DOHH2 (cell line): ENCODE measurements around the gene CAMSAP1.

ENCODE experiments used
- H3F3A ChIP-seq: fragments of 200-600 bp; sonication (generic), shearing (Covaris generic); 2 replicates; pipeline ENCODE4 v1.6.0; 2016; ENCODE audit warnings: antibody characterized with exemption, mild to moderate bottlenecking; ENCODE audit not compliant: control insufficient read depth, insufficient read depth
- H3K27ac ChIP-seq: fragments of 200-600 bp; sonication (generic); 2 replicates; pipeline ENCODE4 v1.5.1; 2014; ENCODE audit warnings: low read depth, mild to moderate bottlenecking, low read length, moderate library complexity
- H3K27me3 ChIP-seq: fragments of 200-600 bp; sonication (generic); 2 replicates; pipeline ENCODE4 v1.6.1; 2014; ENCODE audit warnings: mild to moderate bottlenecking, low read length, mixed read lengths; ENCODE audit not compliant: control insufficient read depth
- H3K36me3 ChIP-seq: fragments of 200-600 bp; sonication (generic); 2 replicates; pipeline ENCODE4 v1.6.1; 2014; ENCODE audit warnings: mild to moderate bottlenecking, low read length, moderate library complexity, mixed read lengths; ENCODE audit not compliant: control insufficient read depth
- H3K4me1 ChIP-seq: fragments of 200-600 bp; sonication (generic); 2 replicates; pipeline ENCODE4 v1.6.1; 2014; ENCODE audit warnings: mild to moderate bottlenecking, low read length, mixed read lengths; ENCODE audit not compliant: control insufficient read depth
- H3K4me2 ChIP-seq: fragments of 200-600 bp; sonication (generic); 2 replicates; pipeline ENCODE4 v1.6.0; 2014; ENCODE audit warnings: mild to moderate bottlenecking, low read length, moderate library complexity
- H3K4me3 ChIP-seq: fragments of 200-600 bp; sonication (generic); 2 replicates; pipeline ENCODE4 v1.5.1; 2014; ENCODE audit warnings: mild to moderate bottlenecking, low read length, mixed read lengths
- H3K79me2 ChIP-seq: fragments of 200-600 bp; sonication (generic); 2 replicates; pipeline ENCODE4 v1.6.1; 2014; ENCODE audit warnings: mild to moderate bottlenecking, low read length, mixed read lengths; ENCODE audit not compliant: control insufficient read depth
- H3K9me2 ChIP-seq: fragments of 200-600 bp; sonication (generic); replicated peaks from 2 replicates; pipeline ENCODE4 v1.6.1; 2014; ENCODE audit warnings: mild to moderate bottlenecking, low read length, mixed read lengths; ENCODE audit not compliant: control insufficient read depth
- H3K9me3 ChIP-seq: fragments of 200-600 bp; sonication (generic); 2 replicates; pipeline ENCODE4 v1.6.1; 2014; ENCODE audit warnings: antibody characterized with exemption, low read length, mixed read lengths; ENCODE audit not compliant: control insufficient read depth, insufficient read depth
- H4K20me1 ChIP-seq: fragments of 200-600 bp; sonication (generic); 2 replicates; pipeline ENCODE4 v1.6.0; 2014; ENCODE audit warnings: low read depth, mild to moderate bottlenecking, antibody characterized with exemption, low read length, moderate library complexity; ENCODE audit not compliant: control insufficient read depth, insufficient read depth
- EZH2phosphoT487 ChIP-seq: fragments of 200-600 bp; sonication (generic); IDR thresholded peaks from 2 replicates; pipeline ENCODE4 v1.6.1; 2017; ENCODE audit warnings: borderline replicate concordance, mild to moderate bottlenecking, antibody characterized with exemption, low read length, moderate library complexity, mixed read lengths
- TF ChIP-seq, protein P1 (sequence below): fragments of 200-600 bp; sonication (generic); IDR thresholded peaks from one replicate; pipeline ENCODE4 v1.5.1; 2014; ENCODE audit warnings: antibody characterized with exemption, mild to moderate bottlenecking, low read depth, low read length; ENCODE audit not compliant: poor library complexity, severe bottlenecking

CAMSAP1 gene

DNA sequence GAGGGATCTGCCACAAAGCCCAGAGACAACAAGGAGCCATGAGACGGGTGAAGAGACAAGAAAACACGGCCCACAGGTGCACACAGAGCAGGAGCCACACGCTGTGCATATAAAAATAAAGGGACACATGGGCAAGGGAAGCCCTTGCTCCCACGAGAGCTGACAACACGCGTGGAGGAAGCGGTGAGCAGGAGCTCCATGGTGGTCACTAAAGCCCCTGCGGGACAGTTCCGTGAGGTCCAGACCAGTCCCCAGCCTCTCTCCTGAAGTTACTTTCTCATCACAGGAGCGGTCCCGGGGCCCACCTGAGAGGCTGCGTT, 90.7 kb downstream of the CAMSAP1 start:
- H3K9me3 ChIP-seq, result no peaks in the 10 kb centered on the region
- no peaks in the 10 kb centered on the region for H3F3A ChIP-seq
- TF ChIP-seq, protein P1, sequence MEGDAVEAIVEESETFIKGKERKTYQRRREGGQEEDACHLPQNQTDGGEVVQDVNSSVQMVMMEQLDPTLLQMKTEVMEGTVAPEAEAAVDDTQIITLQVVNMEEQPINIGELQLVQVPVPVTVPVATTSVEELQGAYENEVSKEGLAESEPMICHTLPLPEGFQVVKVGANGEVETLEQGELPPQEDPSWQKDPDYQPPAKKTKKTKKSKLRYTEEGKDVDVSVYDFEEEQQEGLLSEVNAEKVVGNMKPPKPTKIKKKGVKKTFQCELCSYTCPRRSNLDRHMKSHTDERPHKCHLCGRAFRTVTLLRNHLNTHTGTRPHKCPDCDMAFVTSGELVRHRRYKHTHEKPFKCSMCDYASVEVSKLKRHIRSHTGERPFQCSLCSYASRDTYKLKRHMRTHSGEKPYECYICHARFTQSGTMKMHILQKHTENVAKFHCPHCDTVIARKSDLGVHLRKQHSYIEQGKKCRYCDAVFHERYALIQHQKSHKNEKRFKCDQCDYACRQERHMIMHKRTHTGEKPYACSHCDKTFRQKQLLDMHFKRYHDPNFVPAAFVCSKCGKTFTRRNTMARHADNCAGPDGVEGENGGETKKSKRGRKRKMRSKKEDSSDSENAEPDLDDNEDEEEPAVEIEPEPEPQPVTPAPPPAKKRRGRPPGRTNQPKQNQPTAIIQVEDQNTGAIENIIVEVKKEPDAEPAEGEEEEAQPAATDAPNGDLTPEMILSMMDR, result no peak
- TF ChIP-seq EZH2phosphoT487, result no peak
- no peaks in the 10 kb centered on the region for H3K4me1 ChIP-seq
- no peak overlapping the region for H3K4me3 ChIP-seq
- no peak overlapping the region for H3K4me2 ChIP-seq
- H3K27me3 ChIP-seq, result no peaks in the 10 kb centered on the region
- no peaks in the 10 kb centered on the region for H4K20me1 ChIP-seq
- peaks cover 27% of the 10 kb centered on the region for H3K36me3 ChIP-seq
- no peak overlapping the region for H3K27ac ChIP-seq
- H3K79me2 ChIP-seq, result no peaks in the 10 kb centered on the region
- no peaks in the 10 kb centered on the region for H3K9me2 ChIP-seq

- no peak overlapping the region for H3K4me3 ChIP-seq
- no peaks in the 10 kb centered on the region for H4K20me1 ChIP-seq
- no peaks in the 10 kb centered on the region for H3F3A ChIP-seq
- peaks cover 30% of the 10 kb centered on the region for H3K36me3 ChIP-seq
- H3K27me3 ChIP-seq, result no peaks in the 10 kb centered on the region
- no peaks in the 10 kb centered on the region for H3K9me2 ChIP-seq
- no peaks in the 10 kb centered on the region for H3K9me3 ChIP-seq
- no peaks in the 10 kb centered on the region for H3K4me1 ChIP-seq
- H3K79me2 ChIP-seq, result no peaks in the 10 kb centered on the region
- H3K27ac ChIP-seq, result no peak overlapping the region
- TF ChIP-seq, protein P1, result no peak
- no peak for TF ChIP-seq EZH2phosphoT487
- H3K4me2 ChIP-seq, result no peak overlapping the region
These were observed 91.3 kb downstream of the CAMSAP1 start for GRCh38 chr9:135815830-135816650.

DNA sequence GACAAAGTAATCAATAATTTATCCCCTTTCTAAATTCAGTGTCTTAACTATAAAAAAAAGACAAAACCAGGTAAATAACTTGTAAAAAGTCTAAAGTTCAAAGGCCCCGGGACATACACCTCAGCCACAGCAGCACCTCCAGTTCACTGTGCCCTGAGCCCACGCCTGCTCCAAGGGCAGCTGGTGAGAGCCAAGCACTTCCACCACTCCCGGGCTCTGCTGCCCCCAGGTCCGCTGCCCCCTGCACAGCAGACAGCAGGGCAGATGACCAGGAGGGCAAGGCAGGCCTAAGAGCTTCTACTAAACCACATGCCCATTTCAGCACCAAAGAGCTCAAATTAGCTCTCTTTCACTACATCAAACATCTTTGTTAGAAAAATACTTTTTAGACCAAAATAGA, 91.9 kb downstream of the CAMSAP1 start:
- H3K9me3 ChIP-seq, result no peaks in the 10 kb centered on the region
- H4K20me1 ChIP-seq, result no peaks in the 10 kb centered on the region
- H3K4me2 ChIP-seq, result no peak overlapping the region
- H3K27me3 ChIP-seq, result no peaks in the 10 kb centered on the region
- H3K4me1 ChIP-seq, result no peaks in the 10 kb centered on the region
- peaks cover 24% of the 10 kb centered on the region for H3K36me3 ChIP-seq
- H3K27ac ChIP-seq, result no peak overlapping the region
- no peaks in the 10 kb centered on the region for H3K79me2 ChIP-seq
- H3F3A ChIP-seq, result no peaks in the 10 kb centered on the region
- no peak for TF ChIP-seq EZH2phosphoT487
- TF ChIP-seq, protein P1, result no peak
- H3K4me3 ChIP-seq, result no peak overlapping the region
- H3K9me2 ChIP-seq, result no peaks in the 10 kb centered on the region
